ENCODE measurements around the gene LYZL1. TPM values are rescaled to one million over a fixed set of nuclear protein-coding genes. Genes with fewer than 3 reads are reported as not detected.

The LYZL1 gene
- total and polyA plus RNA-seq, 2 of the 8 experiments (the other 6 are each of a cell fraction or from before 2014, with no cell fraction given) = not detected

DNA sequence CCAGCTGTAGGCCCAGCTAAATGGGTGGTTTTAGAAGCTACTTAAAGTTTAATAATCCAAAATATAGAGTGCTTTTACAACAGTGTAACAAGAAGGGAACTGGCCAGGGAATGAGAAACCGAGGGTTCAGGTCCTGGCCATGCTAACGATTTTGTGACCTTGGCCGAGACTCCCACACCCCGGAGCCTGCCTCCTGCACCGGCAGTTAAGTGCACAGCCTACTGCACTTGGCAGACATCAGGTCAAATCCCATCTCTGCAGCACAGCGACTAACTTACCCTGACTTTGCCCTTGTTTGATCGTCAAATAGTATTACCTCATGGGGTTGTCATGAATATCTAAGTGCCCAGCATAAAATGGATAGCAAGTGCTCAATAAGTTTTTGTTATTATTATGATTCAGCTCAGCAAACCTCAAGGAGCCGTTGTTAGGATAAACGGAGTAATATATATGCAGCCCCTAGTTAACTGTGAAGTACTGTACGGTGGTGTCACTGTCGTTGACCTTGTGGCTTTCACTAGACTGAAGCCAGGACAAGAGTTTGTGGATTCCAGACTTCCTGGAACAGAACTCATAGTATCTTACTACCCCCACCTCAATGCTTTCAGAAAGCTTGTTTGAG is 35.5 kb downstream of the LYZL1 start:
- Histone ChIP-seq H3K4ac (replicated peaks; ENCODE audit: insufficient read length, low read depth, low read length) (no peak overlapping the region), H4K8ac (ENCODE audit: extremely low read depth, insufficient read depth, low read length) (no peak overlapping the region), H2BK120ac (replicated peaks; ENCODE audit: low read depth, low read length) (no peak overlapping the region), H3K4me3 (ENCODE audit: extremely low read depth in 1 of 4, insufficient read depth in 2 of 4, low read depth in 3 of 4, low read length in 4 of 4) (no peak overlapping the region), H2BK5ac (ENCODE audit: low read depth, low read length) (no peak overlapping the region), H3K23ac (ENCODE audit: insufficient read length) (no peak overlapping the region), H3K23me2 (ENCODE audit: low read depth, low read length) (0 out of 2 replicates have a peak, but pooled peaks cover 3% of the 10 kb centered on the region), H3K79me2 (ENCODE audit: control insufficient read depth in 1 of 2, insufficient read depth in 2 of 2, low read length in 2 of 2) (no peaks in the 10 kb centered on the region), H2AK5ac (ENCODE audit: low read depth, low read length) (no peak overlapping the region), H3K4me2 (ENCODE audit: insufficient read depth in 1 of 2, low read depth in 2 of 2, low read length in 2 of 2) (no peak overlapping the region), H3K9ac (replicated peaks in 1 of 4; ENCODE audit: extremely low read depth in 1 of 4, low read depth in 3 of 4, low read length in 3 of 4) (no peak overlapping the region), H4K5ac (ENCODE audit: insufficient read length, low read depth, low read length) (no peak overlapping the region), H2BK20ac (ENCODE audit: low read length) (no peak overlapping the region), H2BK15ac (ENCODE audit: low read length) (no peak overlapping the region), H3K27me3 (replicated peaks in 1 of 4; ENCODE audit: control insufficient read depth in 3 of 4, extremely low read depth in 1 of 4, insufficient read depth in 3 of 4, low read length in 3 of 4) (no peaks in the 10 kb centered on the region), H2AFZ (ENCODE audit: low read length) (no peak overlapping the region), H4K91ac (replicated peaks; ENCODE audit: insufficient read length, low read length) (no peak overlapping the region), H2BK12ac (ENCODE audit: low read depth, low read length) (no peak overlapping the region), H3K27ac (ENCODE audit: low read depth, low read length) (no peak overlapping the region), H3K9me3 (ENCODE audit: insufficient read depth in 2 of 2, low read depth in 1 of 2, low read length in 1 of 2) (no peaks in the 10 kb centered on the region), H4K20me1 (replicated peaks in 1 of 2; ENCODE audit: control insufficient read depth in 1 of 2, insufficient read depth in 2 of 2, low read length in 2 of 2) (no peaks in the 10 kb centered on the region), H3K18ac (ENCODE audit: extremely low read depth, low read length) (no peak overlapping the region), H3K36me3 (ENCODE audit: control insufficient read depth in 2 of 4, insufficient read depth in 4 of 4, low read length in 3 of 4) (no peaks in the 10 kb centered on the region), H3K14ac (ENCODE audit: insufficient read length) (no peak overlapping the region), H3K79me1 (ENCODE audit: low read depth, low read length) (no peaks in the 10 kb centered on the region), H3K4me1 (replicated peaks in 1 of 4; ENCODE audit: control insufficient read depth in 3 of 4, insufficient read depth in 4 of 4, low read length in 3 of 4) (no peaks in the 10 kb centered on the region), H3K56ac (replicated peaks; ENCODE audit: insufficient read length, low read depth, low read length) (no peak overlapping the region)
- WGBS, 2 experiments (ENCODE audit: extremely low coverage in 1 of 2, insufficient coverage in 1 of 2, insufficient read length in 1 of 2, insufficient replicate concordance in 2 of 2, low coverage in 1 of 2, low lambda C conversion rate in 2 of 2, missing lambda C conversion rate in 1 of 2) = 92% methylated on average over 11 of the region's 11 CpGs; no CpG with 5 or more reads in 1 of the 2 experiments
- DNase-seq (ENCODE audit: low read depth in 1 of 2, low spot score in 2 of 2) (no peak), FAIRE-seq (no peak)
- ChIA-PET POLR2A (ENCODE audit: partially characterized antibody) (no interaction called here), CTCF (ENCODE audit: partially characterized antibody) (interaction anchor here (0.6 to 2.3 kb wide), 3 partner anchors 12 to 24 kb away, joined by 3 to 7 read pairs (median 3); no protein-coding TSS in a partner anchor)
- no peak for TF ChIP-seq MAFK (IDR thresholded peaks at IDR 0.05; ENCODE audit: low read depth, low read length)
- no peak for TF ChIP-seq BACH1 (IDR thresholded peaks at IDR 0.05; ENCODE audit: low read length)
- TF ChIP-seq TCF12 (IDR thresholded peaks at IDR 0.05; ENCODE audit: low read depth, low read length) = no peak
- TF ChIP-seq NRF1 (IDR thresholded peaks at IDR 0.05; ENCODE audit: low read depth, low read length) = no peak
- no peak for TF ChIP-seq YY1 (IDR thresholded peaks at IDR 0.05; ENCODE audit: low read depth, low read length)
- TF ChIP-seq GABPA (IDR thresholded peaks at IDR 0.05; ENCODE audit: borderline replicate concordance, insufficient read depth, low read length) = no peak
- no peak for TF ChIP-seq BRCA1 (IDR thresholded peaks at IDR 0.05; ENCODE audit: low read depth, low read length)
- no peak for TF ChIP-seq EP300 (IDR thresholded peaks at IDR 0.05; ENCODE audit: borderline replicate concordance in 1 of 2, low read depth in 2 of 2, low read length in 2 of 2)
- TF ChIP-seq SIN3A (conservative IDR thresholded peaks at IDR 0.05 in 1 of 2, IDR thresholded peaks at IDR 0.05 in 1 of 2; ENCODE audit: low read depth in 1 of 2, low read length in 2 of 2) = no peak
- TF ChIP-seq RAD21 (IDR thresholded peaks at IDR 0.05 in 1 of 2, conservative IDR thresholded peaks at IDR 0.05 in 1 of 2; ENCODE audit: low read depth in 2 of 2, low read length in 2 of 2) = no peak
- no peak for TF ChIP-seq CREB1 (IDR thresholded peaks at IDR 0.05)
- TF ChIP-seq SP4 (IDR thresholded peaks at IDR 0.05; ENCODE audit: low read length) = no peak
- TF ChIP-seq JUN (IDR thresholded peaks at IDR 0.05; ENCODE audit: low read depth, low read length) = no peak
- no peak for TF ChIP-seq SUZ12 (IDR thresholded peaks at IDR 0.05; ENCODE audit: low read length)

Measured in H1 (cell line).